GM18519 (cell line): ENCODE data around the gene SNX6.
"Not testable (repeated sequence)": the region's sequence is repeated elsewhere in the genome, so short reads cannot be mapped to it uniquely, and the experiment has no call there.

Experiments used
- ATAC-seq: cut with Tn5 transposase; IDR thresholded peaks from one replicate; pipeline ENCODE4 v1.9.1; 2021; ENCODE audit warnings: mild to moderate bottlenecking, moderate library complexity; ENCODE audit not compliant: unreplicated experiment, low FRiP score

Gene SNX6

DNA sequence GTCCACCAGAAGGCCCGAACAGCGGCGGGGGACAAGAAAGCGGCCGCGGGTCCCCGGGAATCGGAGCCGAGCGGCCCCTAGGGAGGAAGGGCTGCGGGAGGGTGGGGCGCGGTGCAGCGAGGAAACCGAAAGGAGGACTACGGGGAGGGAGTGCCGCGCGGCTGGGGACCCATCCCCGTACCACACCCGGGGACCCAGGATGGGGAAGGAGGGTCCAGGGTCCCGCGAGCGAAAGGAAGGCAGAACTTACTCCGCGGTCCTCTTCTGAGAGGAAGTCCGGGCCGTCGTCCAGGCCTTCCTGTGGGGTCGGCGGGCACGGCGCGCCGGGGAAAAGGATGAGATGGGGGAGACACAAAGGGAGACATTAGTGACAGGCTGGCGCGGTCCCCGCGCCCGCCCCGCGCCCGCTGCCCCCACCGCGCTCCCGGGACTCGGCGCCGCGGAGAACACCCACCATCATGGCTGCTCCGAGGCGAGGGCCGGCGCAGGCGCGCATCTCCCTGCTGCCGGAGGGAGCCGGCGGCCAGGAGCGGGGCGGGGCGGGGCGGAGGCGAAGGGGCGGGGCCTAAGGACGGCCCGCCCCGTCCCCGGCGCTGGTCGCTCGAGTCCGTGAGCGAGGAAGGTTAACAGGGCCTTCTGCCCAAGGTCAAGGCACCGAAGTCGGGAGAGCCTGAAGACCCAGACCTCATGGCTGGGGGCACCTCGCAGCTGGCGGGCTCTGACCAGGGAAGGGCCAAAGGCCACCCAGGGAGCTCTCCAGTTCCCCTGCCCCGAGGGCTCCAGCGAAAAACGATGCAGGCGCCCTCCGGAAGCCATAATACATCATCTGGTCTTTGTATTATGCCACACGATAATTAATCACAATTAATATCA, at the start of gene SNX6:
Gene SNX6, minus strand, starts transcription at position 492 of the 873 bp plus-strand sequence. Its CDS starts 32 bp downstream, at position 460.
- peak; percentile 88 for ATAC-seq

DNA sequence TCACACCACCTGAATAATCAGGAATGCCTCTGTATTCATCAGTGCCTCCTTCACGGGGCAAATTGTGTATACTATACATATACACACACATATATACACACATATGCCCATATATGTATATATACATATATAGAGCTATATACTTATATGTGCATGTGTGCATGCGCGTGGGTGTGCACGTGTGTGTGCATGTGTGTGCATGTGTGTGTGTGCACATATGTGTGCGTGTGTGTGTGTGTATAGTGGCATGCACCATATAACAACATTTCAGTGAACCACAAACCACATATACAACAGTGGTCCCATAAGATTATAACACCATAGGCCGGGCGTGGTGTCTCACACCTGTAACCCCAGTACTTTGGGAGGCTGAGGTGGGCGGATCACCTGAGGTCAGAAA, 48.8 kb upstream of the SNX6 start:
- ATAC-seq: no peak

DNA sequence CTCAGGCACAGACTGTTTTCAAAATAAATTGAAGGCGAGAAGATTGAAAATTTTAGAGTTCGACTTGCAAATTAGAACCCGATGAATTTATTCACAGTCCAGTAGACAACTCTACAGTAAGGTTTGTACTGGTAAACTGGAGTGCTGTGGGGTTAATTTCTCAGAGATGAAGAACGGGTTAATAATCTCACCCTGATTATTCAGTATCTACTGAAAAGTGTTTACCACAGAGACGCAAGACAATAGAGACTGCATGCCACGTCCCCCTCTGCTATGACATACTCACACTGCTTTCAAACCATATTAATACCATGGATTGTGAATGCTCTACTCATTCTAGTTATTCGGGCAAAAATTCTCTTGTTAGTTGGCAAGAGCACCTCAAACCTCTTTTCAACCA, 48.4 kb upstream of the SNX6 start:
- ATAC-seq: no peak

DNA sequence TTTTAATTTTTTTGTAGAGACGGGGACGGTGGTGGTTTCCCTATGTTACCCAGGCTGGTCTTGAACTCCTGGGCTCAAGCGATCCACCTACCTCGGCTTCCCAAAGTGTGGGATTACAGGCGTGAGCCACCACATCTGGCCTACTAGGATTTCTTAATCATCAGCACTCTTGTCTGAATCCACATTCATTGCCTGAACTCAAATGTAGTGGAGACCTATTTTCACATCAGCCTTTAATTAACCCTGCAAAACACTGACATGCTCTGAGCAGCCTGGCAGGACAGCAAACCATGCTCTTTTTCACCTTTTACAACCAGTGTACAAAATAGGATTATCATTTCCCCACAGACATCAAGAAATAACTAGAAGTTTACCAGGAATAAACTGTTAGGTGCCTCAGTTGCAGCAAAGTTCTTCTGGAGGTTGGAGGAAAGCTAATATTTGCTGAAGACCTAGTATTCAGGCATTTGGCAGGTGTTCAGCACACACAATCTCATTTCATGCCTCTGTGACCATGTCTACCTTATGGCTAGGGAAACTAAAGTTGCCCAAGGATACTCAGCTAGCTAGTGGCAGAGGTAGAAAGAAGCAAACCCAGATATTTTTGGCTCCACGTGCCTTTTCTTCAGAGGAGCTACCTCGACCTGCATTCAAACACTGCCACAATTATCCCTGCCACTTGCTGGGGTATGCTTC, 46.7 kb upstream of the SNX6 start:
- no peak for ATAC-seq

DNA sequence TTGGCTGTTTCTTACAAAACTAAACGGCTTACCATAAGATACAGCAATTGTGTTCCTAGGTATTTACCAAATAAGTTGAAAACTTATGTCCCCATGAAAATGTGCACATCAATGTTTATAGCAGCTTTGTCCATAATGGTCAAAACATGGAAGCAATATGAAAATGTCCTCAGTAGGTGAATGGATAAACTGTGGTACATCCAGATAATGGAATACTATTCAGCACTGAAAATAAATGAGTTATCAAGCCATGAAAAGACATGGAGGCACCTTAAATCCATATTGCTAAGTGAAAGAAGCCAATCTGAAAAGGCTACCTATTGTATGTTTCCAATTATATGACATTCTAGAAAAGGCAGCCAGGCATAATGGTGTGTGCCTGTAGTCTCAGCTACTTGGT, 43.8 kb upstream of the SNX6 start:
- no peak for ATAC-seq

DNA sequence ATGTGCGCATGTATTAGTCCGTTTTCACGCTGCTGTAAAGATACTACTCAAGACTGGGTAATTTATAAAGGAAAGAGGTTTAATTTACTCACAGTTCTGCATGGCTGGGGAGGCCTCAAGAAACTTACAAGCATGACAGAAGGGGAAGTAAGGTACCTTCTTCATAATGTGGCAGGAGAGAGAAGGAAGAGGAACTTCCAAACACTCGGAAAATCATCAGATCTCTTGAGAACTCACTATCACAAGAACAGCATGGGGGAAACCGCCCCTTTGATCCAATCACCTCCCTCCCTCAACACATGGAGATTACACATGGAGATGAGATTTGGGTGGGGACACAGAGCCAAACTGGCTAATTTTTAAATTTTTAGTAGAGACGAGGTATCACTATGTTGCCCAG, 41.8 kb upstream of the SNX6 start:
- no peak for ATAC-seq

DNA sequence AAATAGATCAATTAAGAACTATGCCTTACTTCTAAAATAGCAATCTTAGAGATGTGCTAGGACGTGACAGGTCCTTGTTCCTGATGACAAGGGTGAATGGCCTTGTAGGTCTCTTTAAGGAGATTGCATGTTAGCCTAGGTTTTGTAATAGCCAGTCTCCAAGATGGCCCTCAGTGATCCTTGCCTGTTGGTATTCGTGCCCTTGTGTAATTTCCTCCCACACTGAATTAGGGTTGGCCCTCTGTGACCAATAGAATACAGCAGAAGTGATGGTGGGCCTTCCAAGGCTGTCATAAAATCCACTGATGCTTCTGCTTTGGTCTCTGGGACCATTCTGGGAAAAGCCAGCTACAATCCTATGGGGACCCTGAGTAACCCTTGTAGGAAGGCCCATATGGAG, 38.2 kb upstream of the SNX6 start:
- ATAC-seq: no peak

DNA sequence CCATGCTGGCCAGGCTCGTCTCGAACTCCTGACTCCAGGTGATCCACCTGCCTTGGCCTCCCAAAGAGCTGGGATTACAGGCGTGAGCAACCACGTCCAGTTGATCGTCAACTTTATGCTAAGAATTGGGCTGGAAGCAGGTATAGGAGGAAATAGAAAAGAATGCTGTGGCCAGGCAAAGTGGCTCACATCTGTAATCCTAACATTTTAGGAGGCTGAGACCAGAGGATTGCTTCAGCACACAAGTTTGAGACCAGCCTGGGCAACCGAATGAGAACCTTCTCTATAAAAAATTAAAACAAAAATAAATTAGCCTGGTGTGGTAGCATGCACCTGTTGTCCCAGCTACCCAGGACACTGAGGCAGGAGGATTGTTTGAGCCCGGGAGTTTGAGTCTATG, 37.1 kb upstream of the SNX6 start:
- ATAC-seq: no peak

DNA sequence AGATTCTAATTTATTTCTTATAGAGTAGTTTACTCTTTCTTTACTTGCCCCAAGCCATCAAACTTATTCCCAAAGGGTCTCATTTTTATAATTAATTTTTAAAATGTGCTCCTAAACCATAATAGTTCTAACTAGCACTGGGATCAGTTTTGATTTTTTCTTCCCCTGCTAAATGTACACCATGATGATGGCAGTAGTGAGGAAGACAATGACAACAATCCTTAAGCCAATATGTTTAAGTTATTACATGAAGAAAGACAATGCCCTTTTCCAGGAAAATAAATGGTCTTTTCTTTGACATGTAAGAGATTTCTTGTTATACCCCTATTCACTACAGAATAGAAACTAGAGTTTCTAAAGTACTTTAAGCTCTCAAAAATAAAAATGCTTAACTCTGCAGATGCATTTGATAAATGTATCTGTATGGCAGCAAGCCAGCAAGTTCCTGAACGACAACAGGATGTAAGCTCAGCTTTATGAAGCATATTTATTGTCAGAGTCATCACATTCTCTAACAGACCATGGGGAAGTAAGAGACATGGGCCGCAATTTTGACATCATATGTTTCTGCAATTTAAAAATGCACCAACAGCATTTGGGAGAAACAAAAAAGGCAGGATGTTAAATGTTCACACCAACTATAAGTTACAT, 36.0 kb upstream of the SNX6 start:
- ATAC-seq: no peak

DNA sequence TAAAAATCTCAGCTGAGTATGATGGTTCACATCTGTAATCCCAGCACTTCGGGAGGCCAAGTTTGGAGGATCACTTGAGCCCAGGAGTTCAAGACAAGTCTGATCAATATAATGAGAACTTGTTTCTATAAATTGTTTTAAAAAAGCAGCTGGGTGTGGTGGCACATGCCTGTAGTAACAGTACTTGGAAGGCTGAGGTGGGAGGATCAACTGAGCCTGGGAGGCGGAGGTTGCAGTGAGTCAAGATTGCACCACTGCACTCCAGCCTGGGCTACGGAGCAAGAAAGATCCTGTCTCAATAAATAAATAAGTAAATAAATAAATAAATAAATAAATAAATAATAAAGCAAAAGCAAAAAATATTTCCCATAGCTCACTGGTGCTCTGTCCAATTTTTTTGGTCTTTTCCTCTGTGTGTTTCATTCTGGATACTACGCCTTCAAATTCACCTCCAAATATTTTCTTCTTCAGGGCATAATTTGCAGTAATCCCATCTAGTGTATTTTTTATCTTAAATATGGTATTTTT, 32.7 kb upstream of the SNX6 start:
- no peak for ATAC-seq

DNA sequence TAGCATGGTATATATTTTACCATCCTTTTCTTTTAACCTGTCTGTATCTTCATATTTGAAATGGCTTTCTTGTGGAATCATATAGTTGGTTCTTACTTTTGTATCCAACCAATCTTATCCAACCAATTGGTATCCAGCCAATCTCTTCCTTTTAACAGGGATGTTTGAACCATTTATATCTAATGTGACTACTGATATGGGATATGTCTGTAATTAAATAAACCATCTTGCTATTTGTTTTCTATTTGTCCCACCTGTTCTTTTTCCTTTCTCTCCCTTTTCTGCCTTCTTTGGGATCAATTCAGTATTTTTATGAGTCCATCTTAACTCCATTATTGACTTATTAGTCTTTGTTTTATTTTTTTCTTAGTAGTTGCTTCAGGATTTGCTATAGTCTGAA, 30.8 kb upstream of the SNX6 start:
- no peak for ATAC-seq

DNA sequence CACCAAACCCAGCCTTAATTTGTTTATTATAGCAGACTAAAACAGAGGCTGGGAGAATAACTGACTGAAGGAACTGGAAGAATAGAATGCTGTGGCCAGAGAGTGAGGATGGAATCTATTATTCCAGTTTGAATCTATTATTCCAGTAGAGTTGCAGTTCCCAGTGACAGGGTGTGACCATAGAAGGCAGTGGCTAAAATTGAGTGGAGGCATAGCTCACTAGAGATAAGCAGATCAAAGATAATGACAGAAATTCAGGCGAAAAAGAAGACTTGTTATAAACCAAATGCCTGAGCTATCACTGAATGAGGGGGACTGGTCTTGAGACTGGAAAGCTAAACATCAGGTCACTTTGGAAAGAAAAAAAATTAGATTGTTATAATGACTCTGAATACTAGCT, 26.0 kb upstream of the SNX6 start:
- no peak for ATAC-seq

DNA sequence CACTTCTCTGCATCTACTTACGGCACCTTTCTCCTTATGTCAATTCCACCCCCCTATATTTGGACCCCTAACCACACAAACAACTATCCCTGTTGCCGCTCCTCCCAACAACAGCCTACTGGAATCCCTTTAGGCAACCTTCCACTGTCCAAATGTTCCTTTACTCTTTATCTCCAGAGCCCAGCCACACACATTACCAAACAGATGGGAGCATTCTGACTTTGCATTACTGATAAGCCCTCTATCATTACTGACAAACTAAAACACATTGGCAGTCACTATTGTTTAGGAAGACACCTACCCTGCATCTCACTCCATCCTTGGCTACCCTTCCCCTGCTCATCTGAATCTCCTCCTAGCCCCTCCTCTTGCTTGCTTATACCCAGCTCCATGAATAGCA, 23.1 kb upstream of the SNX6 start:
- not testable (repeated sequence) for ATAC-seq

DNA sequence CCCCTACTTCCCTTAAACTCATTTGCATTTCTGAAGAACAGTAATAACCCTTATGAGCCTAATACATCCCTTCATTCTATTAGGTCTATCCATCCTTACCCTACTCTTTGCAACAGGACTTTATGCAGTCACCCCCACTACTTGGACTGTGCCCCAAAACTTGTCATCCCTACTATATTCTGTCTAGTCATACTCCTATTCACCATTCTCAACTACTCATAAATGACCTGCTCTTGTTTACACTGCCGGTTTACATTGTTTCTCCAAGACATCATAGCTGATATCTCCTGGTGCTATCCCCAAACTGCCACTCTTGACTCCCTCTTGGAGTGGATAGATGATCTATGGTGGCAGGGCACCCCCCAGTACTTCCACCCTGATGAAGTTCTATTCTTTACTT, 22.4 kb upstream of the SNX6 start:
- not testable (repeated sequence) for ATAC-seq

DNA sequence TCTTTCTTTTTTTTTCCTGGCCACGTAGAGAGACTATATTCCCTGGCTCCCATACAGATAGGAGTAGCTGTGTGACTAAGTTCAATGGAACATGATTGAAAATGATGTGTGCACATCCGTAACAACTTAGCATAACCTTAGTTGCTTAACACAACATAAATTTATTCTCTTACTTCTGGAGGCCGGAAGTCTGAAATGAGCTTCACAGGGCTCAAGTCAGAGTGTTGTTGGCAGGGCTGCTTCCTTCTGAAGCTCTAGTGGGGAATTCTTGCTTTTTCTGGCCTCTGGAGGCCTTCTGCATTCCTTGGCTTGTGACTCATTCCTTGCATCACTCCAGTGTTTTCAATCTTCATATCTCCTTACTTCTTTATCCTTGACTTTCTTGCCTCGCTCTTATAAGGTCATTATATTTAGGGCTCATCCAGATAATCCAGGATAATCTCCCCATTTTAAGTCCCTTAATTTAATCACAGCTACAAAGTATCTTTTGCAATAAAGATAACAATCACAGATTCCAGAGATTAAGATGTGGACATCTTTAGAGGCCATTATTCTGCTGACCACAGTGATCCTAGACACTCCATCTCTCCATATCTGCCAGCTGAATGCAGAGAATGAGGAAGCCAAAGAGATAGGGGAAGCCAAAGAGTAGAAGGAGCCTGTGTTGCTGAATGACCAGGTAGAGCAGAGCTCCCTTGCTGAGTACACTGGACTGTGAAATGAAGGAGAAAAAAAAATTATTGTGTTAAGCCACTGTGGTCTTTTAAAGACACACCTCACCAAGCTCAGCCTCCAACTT, 21.0 kb upstream of the SNX6 start:
- ATAC-seq: no peak

DNA sequence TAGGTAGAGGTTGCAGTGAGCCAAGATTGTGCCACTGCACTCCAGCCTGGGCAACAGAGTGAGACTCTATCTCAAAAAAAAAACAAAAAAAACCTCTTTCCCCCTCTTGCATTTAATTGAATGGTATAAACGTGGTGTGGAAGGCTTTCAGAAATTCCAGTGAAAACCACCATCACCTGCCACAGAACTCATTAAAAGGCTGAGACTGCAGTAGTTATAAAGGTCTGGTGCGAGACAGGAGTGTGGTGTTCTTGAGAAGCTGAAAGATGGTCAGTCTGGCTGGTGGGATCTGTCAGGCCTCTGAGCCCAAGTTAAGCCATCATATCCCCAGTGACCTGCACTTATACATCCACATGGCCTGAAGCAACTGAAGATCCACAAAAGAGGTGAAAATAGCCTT, 20.1 kb upstream of the SNX6 start:
- not testable (repeated sequence) for ATAC-seq

DNA sequence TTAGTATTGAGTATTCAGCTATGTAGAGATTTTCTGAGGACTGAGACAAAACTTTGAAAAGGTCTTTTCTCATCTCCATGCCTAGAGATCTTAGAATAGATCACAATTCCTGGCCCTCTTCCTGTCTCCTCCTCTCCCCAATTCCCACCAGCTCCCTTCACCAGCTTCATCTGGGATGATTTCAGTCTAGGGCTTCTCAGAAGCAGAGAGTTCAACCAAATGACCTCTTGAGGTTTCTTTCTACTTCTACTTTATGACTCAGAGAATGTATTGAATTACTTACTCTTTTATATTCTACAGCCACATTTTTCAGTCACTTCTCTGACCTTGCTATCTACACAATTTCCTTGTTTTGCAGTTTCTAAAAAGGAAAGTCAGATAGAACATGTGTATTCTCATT, 19.4 kb upstream of the SNX6 start:
- ATAC-seq: no peak

DNA sequence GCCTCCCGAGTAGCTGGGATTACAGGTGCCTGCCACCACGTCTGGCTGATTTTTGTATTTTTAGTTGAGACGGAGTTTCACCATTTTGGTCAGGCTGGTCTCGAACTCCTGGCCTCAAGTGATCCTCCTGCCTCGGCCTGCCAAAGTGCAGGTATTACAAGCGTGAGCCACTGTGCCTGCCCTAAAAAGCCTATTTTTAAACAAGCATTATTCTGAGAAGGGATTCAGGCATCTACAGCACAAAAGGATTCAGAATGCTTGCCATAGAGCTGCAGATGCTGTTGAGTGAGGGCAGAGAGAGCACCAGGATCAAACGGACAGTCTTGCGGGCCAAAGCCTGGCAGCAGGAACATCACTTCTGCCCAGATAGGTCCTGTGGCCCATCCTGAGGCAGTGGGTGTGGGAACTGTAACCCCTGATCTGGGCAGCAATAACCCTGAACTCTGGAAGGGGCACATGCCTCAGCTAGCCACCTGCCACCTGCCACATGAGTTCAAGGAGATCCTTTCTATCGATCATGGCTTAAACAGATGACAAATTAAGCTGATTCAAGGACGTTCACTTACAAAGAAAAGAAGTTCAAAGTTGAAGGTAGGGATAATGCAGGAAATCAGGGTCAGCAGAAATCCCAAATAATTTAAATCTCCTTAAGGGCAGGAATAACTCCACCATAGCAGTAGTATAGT, 16.8 kb upstream of the SNX6 start:
- no peak for ATAC-seq

DNA sequence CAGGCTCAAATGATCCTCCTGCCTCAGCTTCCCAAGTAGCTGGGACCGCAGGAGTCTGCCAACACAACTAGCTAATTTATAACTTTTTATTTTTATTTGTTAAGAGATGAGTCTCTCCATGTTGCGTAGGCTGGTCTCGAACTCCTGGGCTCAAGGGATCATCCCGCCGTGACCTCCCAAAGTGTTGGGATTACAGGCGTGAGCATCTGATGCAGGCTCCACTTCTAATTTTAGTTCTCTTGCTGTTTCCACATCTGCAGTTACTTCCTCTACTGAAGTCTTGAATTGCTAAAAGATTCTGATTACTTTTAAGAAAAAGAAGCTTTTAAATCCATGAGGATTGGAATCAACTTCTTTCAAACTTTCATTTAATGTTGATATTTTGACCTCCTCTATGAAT, 13.4 kb upstream of the SNX6 start:
- ATAC-seq: no peak

DNA sequence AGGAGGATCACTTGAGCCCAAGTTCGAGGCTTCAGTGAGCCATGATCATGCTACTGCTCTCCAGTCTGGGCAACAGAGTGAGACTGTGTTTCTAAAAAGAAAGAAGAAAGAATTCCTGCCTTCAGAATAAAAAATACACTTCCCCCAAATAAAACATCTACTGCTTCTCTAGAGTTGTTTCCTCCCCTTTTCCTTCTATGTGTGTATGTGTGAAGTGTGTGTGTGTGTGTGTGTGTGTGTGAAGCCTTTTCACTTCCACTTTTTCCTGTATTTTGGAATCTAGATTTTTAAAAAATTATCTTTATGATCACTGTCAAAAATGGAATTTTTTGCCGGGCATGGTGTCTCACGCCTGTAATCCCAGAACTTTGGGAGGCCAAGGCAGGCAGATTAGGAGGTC, 12.6 kb upstream of the SNX6 start:
- no peak for ATAC-seq
